Suppressor macrophage treated with lipopolysaccharide for 4 hours (primary cell): ENCODE results near the gene DENND11.

Experiments used
- DNase-seq: peaks from one replicate; pipeline ENCODE4 v3.0.0-alpha.2; 2020

DENND11 gene, protein sequence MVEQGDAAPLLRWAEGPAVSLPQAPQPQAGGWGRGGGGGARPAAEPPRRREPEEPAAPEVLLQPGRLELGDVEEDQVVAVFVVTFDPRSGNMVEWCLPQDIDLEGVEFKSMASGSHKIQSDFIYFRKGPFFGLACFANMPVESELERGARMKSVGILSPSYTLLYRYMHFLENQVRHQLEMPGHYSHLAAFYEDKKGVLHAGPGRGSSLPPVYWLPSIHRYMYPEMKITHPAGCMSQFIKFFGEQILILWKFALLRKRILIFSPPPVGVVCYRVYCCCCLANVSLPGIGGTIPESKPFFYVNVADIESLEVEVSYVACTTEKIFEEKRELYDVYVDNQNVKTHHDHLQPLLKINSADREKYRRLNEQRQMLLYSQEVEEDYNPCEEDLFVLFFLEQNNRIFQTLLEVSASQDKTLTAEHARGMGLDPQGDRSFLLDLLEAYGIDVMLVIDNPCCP

GRCh38 chr7:141702047-141702567 is at the start of gene DENND11:
TSS of gene DENND11 (minus strand) at chr7:141702166. CDS start at chr7:141702153, 13 bp downstream.
- peak; percentile 68 for DNase-seq

DNA sequence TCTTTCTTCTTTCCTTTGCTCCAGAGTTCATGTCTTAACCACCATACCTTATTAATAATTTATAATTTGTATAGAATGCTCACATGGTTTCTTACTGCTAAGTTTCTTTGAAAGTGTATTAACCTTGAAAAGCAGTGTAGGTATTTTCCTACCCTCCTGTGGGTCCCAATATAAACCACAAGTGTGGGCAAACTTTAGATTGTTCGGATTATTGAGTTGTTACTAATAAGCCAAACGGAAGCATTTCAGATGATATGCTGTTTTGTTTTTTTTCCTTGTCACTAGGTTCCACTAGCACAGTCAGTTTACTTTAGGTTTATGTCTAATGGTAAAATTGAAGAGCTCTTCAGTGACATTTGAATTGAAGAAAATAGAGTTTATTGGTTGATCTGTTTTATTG is 46.4 kb upstream of the DENND11 start:
- no peak for DNase-seq

DNA sequence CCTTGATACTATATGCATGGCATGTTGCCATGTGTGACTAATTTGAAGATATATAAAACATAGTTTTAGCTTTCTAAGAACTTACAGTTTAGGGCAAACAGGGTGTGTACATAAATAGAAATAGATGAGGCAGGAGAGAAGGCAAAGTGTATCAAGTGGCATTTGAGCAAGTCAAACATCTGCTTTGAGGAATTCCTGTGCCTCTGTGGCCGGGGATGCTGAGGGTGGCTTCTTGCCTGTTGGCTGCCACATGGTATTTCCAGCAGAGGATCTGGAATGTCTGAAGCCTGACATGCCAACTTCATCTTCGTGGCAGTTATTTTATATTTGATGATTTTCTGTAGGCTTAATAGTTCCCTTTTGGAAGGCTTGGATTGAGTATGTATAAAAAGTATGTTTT is 42.2 kb upstream of the DENND11 start:
- DNase-seq, result no peak

DNA sequence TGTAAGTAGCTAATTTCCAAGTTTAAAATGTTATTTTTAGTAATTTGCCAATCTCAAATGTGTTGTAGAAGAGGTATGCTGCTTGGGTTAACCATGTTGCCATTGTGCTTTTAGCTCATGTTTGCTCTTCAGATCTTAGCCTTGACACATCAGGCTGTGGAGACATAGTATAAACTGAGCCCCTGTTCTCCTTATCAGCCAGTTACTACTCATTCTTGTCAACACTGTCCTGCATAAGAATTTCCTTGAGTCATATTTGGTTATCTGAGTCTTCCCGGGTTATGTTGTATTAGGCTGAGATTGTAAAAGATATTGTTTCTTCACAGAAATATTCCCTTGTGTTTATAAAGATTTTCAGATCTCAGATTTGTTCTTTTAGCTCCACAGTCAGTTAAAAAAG is 40.3 kb upstream of the DENND11 start:
- no peak for DNase-seq

DNA sequence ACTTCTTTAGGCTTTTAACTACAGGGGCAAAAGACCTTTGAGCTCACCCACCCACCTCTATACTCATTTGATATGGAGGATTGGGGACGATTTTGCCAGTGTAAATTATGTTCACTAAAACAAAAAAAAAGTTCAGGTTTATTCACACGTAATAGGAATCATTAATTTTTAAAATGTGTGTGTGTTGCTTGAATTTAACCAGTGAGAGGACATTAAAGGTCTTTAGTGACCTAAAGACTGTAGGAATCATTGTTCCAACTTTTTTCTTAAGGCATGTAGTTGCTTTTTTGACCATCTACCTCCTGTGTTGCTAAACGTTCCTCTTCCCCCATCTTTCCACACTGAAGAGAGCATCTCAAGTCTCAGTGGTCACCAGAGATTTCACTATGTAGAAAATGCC is 37.3 kb upstream of the DENND11 start:
- DNase-seq, result no peak

- no peak for DNase-seq
Observed at GRCh38 chr7:141738592-141739013, 36.6 kb upstream of the DENND11 start.

DNA sequence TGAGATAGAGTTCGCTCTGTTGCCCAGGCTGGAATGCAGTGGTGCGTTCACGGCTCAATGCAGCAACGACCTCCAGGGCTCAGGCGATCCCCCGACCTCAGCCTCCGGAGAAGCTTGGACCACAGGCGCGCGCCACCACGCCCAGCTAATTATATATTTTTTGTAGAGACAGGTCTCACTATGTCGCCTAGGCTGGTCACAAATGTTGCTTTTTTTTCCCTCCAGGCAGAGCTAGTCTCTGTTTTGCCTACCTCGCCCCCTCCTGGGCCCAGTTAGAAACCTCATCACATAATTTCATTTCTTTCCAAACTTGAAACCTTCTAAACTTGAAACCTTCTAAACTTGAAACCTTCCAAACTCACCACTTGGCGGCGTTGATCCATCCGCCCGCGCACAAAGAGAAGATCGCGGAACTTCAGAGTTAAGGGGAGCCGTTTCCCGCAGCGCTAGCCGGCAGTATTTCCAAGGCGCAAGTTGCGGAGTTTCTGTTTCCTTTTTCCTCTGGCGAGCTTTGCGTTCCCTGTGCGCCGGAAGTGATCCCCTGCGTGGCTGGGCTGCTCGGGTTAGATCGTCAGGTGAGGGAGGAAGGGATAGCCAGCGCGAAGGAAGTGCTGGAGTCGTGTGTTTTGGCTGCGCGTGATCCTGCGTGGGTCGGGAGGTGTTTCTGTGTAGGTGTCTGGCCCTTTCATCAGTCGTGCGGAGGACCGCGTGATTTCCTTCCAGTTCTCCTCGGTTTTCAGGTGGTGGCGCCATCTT is 36.0 kb upstream of the DENND11 start, which contains the start of gene SSBP1:
Gene SSBP1, plus strand, starts transcription at position 523 of the 756 bp plus-strand sequence. CDS start 809 bp downstream, outside the sequence.
- DNase-seq, result peak; percentile 97

GRCh38 chr7:141737118-141737835 is 35.3 kb upstream of the DENND11 start:
- no peak for DNase-seq

- DNase-seq, result no peak
Observed at GRCh38 chr7:141731476-141732149, 29.6 kb upstream of the DENND11 start.

- DNase-seq, result no peak
Observed at GRCh38 chr7:141729020-141729419, 27.1 kb upstream of the DENND11 start.

- no peak for DNase-seq
Observed at GRCh38 chr7:141722529-141722928, 20.6 kb upstream of the DENND11 start.

- DNase-seq, result no peak
Observed at GRCh38 chr7:141717450-141717849, 15.5 kb upstream of the DENND11 start.

DNA sequence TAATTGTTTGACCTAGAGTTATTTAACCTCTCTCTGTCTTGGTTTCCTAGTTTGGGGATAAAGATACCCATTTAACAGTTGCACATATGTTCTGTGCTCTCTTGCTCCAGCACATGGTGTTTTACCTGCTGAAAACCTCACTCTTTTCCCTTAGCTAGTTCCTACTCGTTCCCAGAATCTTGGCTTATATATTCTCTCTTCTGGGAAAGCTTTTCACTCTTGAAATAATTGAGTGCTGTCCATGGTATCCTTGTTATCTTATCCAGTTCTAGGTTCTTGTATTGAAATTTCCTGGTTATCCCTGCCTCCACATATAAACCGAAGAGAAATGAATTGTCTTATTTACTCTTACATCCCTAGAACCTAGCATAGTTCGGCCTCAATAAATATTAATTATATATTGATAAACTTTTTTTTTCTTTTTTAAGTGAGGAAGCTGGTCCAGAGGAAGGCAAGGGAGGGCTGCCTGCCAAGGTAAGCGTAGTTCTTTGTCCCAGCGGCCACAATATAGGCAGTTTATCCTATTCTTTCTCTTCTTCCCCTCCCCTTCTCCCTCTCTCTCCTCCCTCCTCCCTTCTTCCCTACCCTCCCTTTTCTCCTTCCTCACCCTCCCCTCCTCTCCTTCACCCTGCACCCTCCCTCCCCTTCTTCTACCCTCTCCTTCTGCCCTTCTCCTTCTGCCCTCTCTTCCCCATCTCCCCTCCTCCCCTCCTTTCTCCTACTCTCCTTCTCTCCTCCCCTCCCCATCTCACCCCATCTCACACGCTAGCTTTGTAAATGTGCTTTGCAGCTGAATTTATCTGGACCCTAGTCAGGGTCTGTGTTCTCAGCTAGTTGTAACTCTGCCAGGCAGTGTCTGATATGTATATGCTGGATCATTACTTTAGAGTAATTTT is 14.1 kb upstream of the DENND11 start:
- DNase-seq, result no peak

DNA sequence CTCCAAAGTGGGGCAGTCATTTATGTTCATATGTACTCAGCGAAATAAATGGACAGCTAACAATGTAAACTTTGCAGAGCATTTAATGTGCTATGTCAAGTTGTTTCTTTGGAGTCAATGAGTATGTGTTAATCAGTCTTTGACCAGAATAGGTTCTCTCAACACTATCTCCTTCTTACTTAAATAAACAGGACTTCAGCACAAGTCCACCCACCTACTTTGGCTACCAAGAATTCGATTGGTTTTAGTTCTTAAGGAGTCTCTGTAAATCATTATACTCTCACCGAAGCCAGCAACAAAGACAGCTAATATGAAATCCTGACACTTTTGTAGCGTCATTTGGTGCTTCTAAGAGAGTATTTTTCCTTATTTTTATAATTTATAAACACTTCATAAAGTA is 13.1 kb upstream of the DENND11 start:
- DNase-seq, result no peak

GRCh38 chr7:141714571-141714970 is 12.6 kb upstream of the DENND11 start:
- no peak for DNase-seq

- DNase-seq, result no peak
Observed at GRCh38 chr7:141713890-141714289, 11.9 kb upstream of the DENND11 start.

DNA sequence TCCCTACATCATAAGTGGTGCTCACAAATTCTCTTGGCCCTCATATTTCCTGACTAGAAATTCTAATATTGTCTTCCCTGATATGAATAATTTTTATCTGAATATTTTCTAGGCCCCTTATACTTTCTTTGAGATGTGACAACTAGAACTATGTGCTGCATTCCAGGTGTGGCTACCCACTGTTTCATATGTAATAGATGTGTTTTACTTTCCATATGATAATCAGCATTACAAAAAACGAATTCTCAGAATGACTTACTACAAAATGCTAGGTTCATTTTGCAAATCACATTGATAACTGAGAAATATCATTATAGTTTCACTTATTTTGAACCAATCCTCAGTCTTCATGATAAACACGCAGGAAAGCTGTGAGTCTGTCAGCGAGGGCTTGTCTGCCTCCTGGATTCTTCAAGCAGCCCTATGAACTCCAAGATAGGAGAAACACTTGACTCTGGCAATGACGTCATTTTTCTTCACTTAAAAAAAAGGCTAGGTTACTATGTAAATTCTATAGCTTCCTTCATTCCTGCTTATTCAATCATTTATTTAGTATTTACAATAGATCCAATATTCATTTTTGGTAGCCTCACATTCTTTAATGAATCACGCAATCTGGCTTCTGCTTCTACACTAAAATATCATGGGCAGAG is 10.8 kb upstream of the DENND11 start:
- DNase-seq, result no peak

- no peak for DNase-seq
Observed at GRCh38 chr7:141710301-141710700, 8.3 kb upstream of the DENND11 start.

- DNase-seq, result no peak
Observed at GRCh38 chr7:141709749-141710148, 7.8 kb upstream of the DENND11 start.

GRCh38 chr7:141709318-141709717 is 7.4 kb upstream of the DENND11 start:
- no peak for DNase-seq

DNA sequence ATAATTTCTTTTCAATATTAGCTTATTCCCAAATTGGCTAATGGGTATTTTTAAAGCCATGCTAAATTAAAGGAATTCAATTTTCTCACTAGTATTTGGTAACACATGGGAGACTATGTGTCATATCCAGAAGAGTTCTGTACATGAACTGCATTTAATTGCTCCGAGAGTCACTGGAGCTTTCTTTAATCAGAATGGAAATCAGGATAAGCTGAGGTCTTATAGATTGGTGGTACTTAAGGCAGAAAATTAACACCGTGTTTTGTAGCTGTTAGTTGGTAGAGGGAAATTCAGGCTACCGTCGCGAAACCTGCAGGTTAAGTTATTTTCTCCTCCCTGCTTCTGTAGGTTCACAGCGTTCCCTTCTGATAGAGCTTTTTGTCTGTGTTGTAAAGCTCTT is 6.4 kb upstream of the DENND11 start, which contains the start of gene WEE2:
Gene WEE2, plus strand, starts transcription at position 3 of the 400 bp plus-strand sequence. CDS start 406 bp downstream, outside the sequence.
- no peak for DNase-seq
